ENCODE results near the gene PROSER3. TPM values are rescaled to one million over a fixed set of nuclear protein-coding genes. Genes with fewer than 3 reads are reported as not detected.
"Not testable (repeated sequence)": the region's sequence is repeated elsewhere in the genome, so short reads cannot be mapped to it uniquely, and the experiment has no call there.

The PROSER3 gene
- total RNA-seq, 2 donors from 2014 or later = 7.3 to 14.2 TPM

DNA sequence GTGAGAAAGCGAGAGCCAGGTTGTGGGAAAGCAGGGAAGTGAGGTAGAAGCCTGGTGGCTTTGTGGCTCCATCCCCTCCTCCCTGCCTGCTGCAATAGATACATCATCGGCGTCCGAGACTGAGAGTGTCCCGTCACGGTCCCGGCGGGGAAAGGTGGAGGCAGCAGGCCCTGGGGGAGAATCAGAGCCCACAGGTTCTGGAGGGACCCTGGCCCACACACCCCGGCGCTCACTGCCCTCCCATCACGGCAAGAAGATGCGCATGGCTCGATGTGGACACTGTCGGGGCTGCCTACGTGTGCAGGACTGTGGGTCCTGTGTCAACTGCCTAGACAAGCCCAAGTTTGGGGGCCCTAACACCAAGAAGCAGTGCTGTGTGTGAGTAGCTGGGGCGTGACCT, 35.1 kb upstream of the PROSER3 start:
- TF ChIP-seq POLR2A (IDR thresholded peaks at IDR 0.05) (no peak), CTCF (IDR thresholded peaks at IDR 0.05) (no peak)
- DNase-seq (no peak), ATAC-seq (no peak)
- intact Hi-C loops (cut with DNase I) = no loop called here
- 88 to 93% methylated on average over 10 to 16 of the region's 16 CpGs for WGBS, 2 donors
- Histone ChIP-seq H3K4me1 (peaks cover 17% of the 10 kb centered on the region), H3K4me3 (no peak overlapping the region), H3K27ac (no peak overlapping the region), H3K27me3 (no peaks in the 10 kb centered on the region), H3K9me3 (no peaks in the 10 kb centered on the region), H3K36me3 (replicated peaks in 1 of 2; ENCODE audit: insufficient read depth in 1 of 2, low read depth in 2 of 2) (peaks cover 27 to 48% of the 10 kb centered on the region in 2 donors)

DNA sequence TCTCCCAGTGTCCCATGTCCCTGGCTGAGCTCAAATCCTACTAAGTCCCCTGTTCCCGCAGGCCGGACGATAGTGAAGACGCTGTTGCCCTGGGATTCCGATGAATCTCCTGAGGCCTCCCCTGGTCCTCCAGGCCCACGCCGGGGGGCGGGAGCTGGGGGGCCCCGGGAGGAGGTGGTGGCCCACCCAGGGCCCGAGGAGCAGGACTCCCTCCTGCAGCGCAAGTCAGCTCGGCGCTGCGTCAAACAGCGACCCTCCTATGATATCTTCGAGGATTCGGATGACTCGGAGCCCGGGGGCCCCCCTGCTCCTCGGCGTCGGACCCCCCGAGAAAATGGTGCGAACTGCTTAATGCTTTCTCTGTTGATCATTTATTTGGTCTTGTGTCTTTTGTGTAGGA, 34.3 kb upstream of the PROSER3 start:
- H3K4me3 ChIP-seq = no peak overlapping the region
- H3K4me1 ChIP-seq = peaks cover 15% of the 10 kb centered on the region
- no peak for TF ChIP-seq CTCF (IDR thresholded peaks at IDR 0.05)
- TF ChIP-seq POLR2A (IDR thresholded peaks at IDR 0.05) = no peak
- ATAC-seq = no peak
- intact Hi-C loops (cut with DNase I) = no loop called here
- H3K27me3 ChIP-seq = no peaks in the 10 kb centered on the region
- H3K36me3 ChIP-seq (replicated peaks in 1 of 2; ENCODE audit: insufficient read depth in 1 of 2, low read depth in 2 of 2) = peaks cover 27 to 54% of the 10 kb centered on the region in 2 donors
- WGBS, 2 donors = 90 to 94% methylated on average over 18 to 22 of the region's 24 CpGs
- no peak for DNase-seq
- no peak overlapping the region for H3K27ac ChIP-seq
- H3K9me3 ChIP-seq = no peaks in the 10 kb centered on the region

DNA sequence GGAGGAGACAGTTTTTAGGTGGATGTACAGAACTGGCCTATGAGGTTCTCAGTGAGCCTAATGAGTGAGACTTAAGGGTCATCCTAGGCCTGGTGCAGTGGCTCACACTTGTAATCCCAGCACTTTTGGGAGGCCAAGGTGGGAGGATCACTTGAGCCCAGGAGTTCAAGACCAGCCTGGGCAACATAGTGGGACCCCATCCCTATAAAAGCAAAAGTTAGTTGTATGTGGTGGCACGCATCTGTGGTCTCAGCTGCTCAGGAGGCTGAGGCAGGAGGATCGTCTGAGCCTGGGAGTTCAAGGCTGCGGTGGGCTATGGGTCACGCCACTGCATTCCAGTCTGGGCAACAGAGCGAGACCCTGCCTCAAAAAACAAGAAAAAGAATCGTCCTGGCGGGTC, 33.8 kb upstream of the PROSER3 start:
- H3K9me3 ChIP-seq; ATAC-seq; H3K27ac ChIP-seq; intact Hi-C loops (cut with DNase I); DNase-seq; H3K27me3 ChIP-seq; H3K4me3 ChIP-seq: not testable (repeated sequence)
- peaks cover 11% of the 10 kb centered on the region for H3K4me1 ChIP-seq
- WGBS, 2 donors = 87 to 89% methylated on average over 7 of the region's 7 CpGs
- H3K36me3 ChIP-seq (replicated peaks in 1 of 2; ENCODE audit: insufficient read depth in 1 of 2, low read depth in 2 of 2) = peaks cover 27 to 57% of the 10 kb centered on the region in 2 donors

- H3K27ac ChIP-seq = no peak overlapping the region
- no peak for DNase-seq
- H3K36me3 ChIP-seq (replicated peaks in 1 of 2; ENCODE audit: insufficient read depth in 1 of 2, low read depth in 2 of 2) = peaks cover 27 to 61% of the 10 kb centered on the region in 2 donors
- no peaks in the 10 kb centered on the region for H3K9me3 ChIP-seq
- intact Hi-C loops (cut with DNase I) = no loop called here
- 90 to 94% methylated on average over 2 to 12 of the region's 12 CpGs for WGBS, 2 donors
- H3K4me3 ChIP-seq = no peak overlapping the region
- H3K4me1 ChIP-seq = peaks cover 6% of the 10 kb centered on the region
- no peak for ATAC-seq
- H3K27me3 ChIP-seq = no peaks in the 10 kb centered on the region
- TF ChIP-seq CTCF (IDR thresholded peaks at IDR 0.05) (no peak), POLR2A (IDR thresholded peaks at IDR 0.05) (no peak)
Observed at GRCh38 chr19:35724560-35724959, 33.4 kb upstream of the PROSER3 start.

DNA sequence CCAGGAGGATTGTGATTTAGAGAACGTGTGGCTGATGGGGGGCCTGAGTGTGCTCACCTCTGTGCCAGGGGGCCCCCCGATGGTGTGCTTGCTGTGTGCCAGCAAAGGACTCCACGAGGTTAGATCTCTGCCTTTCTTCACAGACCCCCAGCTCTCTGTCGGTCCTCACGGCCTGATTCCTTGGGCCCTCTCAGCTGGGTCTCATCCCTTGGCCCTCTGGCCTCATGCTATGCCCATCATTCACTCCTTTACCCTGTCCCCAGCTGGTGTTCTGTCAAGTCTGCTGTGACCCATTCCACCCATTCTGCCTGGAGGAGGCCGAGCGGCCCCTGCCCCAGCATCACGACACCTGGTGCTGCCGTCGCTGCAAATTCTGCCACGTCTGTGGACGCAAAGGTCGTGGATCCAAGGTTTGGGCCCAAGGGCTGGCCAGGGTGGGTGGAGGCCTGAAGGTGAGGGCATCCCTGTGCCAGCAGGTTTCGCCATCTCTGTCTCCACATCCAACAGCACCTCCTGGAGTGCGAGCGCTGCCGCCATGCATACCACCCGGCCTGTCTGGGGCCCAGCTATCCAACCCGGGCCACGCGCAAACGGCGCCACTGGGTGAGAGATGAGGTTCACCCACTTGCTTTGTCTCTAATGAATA, 32.6 kb upstream of the PROSER3 start:
- no peak overlapping the region for H3K4me3 ChIP-seq
- intact Hi-C loops (cut with DNase I) = no loop called here
- ATAC-seq = no peak

More for the DNA sequence above, 32.6 kb upstream of the PROSER3 start:
- TF ChIP-seq POLR2A (IDR thresholded peaks at IDR 0.05) (no peak), CTCF (IDR thresholded peaks at IDR 0.05) (no peak)
- no peak for DNase-seq
- Histone ChIP-seq H3K36me3 (replicated peaks in 1 of 2; ENCODE audit: insufficient read depth in 1 of 2, low read depth in 2 of 2) (peaks cover 24 to 66% of the 10 kb centered on the region in 2 donors), H3K9me3 (no peaks in the 10 kb centered on the region), H3K4me1 (no peaks in the 10 kb centered on the region), H3K27ac (no peak overlapping the region), H3K27me3 (no peaks in the 10 kb centered on the region)
- WGBS, 2 donors = 91 to 95% methylated on average over 19 to 22 of the region's 23 CpGs

All from body of pancreas (tissue), 4 donors.